Right hindlimb (tissue), 1 donor: ENCODE data around the gene BBS1.
"Not testable (repeated sequence)": the region's sequence is repeated elsewhere in the genome, so short reads cannot be mapped to it uniquely, and the experiment has no call there.

Experiments
- DNase-seq: peaks from one replicate; pipeline ENCODE4 v3.0.0-alpha.2; 2018

Gene BBS1

GRCh38 chr11:66582565-66583147, 72.2 kb downstream of the BBS1 start:
- DNase-seq, result not testable (repeated sequence)
